Kidney epithelial cell (primary cell): ENCODE measurements around the gene F8. TPM values are rescaled to one million over a fixed set of nuclear protein-coding genes. Genes with fewer than 3 reads are reported as not detected.
A peak's percentile ranks its signal among the peaks of the same experiment; 100 is the strongest.

ENCODE experiments used
- DNase-seq: peaks from one replicate; pipeline ENCODE4 v3.0.0-alpha.2; 2010; ENCODE audit warnings: low read depth
- H3K27me3 ChIP-seq: 2 replicates; pipeline ENCODE4 v1.6.0; 2011; ENCODE audit warnings: low read length; ENCODE audit not compliant: control insufficient read depth, insufficient read depth
- H3K36me3 ChIP-seq: 2 replicates; pipeline ENCODE4 v1.5.1; 2011; ENCODE audit warnings: low read length; ENCODE audit not compliant: control insufficient read depth, insufficient read depth
- H3K4me3 ChIP-seq: 2 replicates; pipeline ENCODE4 v1.5.1; 2011; ENCODE audit warnings: low read depth, mild to moderate bottlenecking, control low read depth, low read length
- CTCF ChIP-seq: IDR thresholded peaks from 2 replicates; pipeline ENCODE4 v1.5.1; 2011; ENCODE audit warnings: mild to moderate bottlenecking, moderate library complexity, low read length, control low read depth, inconsistent platforms; ENCODE audit not compliant: insufficient read depth, poor library complexity, severe bottlenecking
- total RNA-seq: library from RNA; depleted of rRNA; stranded (reverse); fragments of >200 nt; gene quantifications from 2 replicates; pipeline ENCODE4 v1.2.3, GENCODE V29; 2015

The F8 gene
- total RNA-seq, 1 donor from 2014 or later: 3.3 TPM

- Histone ChIP-seq H3K27me3 (no peaks in the 10 kb centered on the region), H3K4me3 (peak overlapping the region; percentile 10), H3K36me3 (no peaks in the 10 kb centered on the region)
- no peak for DNase-seq
- no peak for TF ChIP-seq CTCF
These were observed 46.9 kb upstream of the F8 start for GRCh38 chrX:155069414-155069813.

DNA sequence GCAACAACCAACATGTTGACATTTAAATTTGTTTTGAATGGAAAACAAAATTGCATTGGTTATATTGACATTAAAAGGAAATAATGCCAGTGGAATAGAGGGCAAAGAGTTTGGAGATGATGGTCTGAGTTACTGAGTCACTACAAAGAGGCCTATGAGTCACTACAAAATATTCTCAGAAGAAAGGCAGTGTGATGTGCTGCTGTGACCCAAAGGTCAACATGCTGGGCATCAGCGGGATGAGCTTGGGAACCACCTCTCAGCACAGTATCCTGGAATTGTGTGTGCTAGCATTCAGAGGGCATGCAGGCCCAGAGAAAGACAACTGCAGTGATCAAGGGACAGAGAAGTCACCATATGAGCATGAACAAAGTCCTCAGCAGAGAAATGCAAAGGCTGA is 45.6 kb upstream of the F8 start:
- no peak overlapping the region for H3K4me3 ChIP-seq
- H3K36me3 ChIP-seq: no peaks in the 10 kb centered on the region
- DNase-seq: no peak
- H3K27me3 ChIP-seq: no peaks in the 10 kb centered on the region
- TF ChIP-seq CTCF: no peak

DNA sequence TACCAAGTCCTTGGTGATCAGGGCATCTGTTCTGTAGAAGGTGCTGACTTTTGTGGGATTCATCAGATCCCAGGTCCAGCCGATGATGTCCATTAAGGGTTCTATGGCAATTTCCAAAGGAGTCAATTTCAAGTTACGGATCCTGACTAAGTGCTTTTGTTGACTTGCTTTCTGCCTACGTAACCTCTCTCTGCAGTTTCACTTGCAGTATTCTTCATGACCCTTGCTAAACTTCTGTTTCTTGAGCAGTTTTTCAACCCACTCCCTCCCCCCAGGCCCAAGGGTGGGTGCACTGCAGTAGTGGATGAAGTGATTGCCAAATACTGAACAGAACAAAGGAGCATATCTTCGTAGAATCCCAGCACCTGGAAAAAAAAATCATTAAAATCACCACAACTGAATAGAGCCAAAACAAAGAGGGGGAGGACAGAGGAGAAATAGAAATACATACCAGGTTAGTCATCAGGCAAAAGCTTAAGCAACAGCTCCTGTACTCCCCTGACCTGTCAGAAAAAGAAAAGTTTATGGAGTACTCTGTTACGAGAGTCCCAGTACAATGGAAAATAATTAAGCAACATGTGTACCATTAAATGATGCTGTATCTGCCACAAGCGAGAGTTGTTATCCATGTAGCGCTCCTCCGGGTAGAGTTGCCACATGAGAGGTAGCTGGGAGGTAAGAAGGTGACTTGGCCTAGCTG is 42.7 kb upstream of the F8 start:
- H3K36me3 ChIP-seq: peaks cover 1% of the 10 kb centered on the region
- no peak for DNase-seq
- no peak overlapping the region for H3K4me3 ChIP-seq
- TF ChIP-seq CTCF: no peak
- no peaks in the 10 kb centered on the region for H3K27me3 ChIP-seq

GRCh38 chrX:155061760-155062159 is 39.2 kb upstream of the F8 start:
- H3K4me3 ChIP-seq: no peak overlapping the region
- no peak for DNase-seq
- peaks cover 1% of the 10 kb centered on the region for H3K36me3 ChIP-seq
- H3K27me3 ChIP-seq: no peaks in the 10 kb centered on the region
- no peak for TF ChIP-seq CTCF

DNA sequence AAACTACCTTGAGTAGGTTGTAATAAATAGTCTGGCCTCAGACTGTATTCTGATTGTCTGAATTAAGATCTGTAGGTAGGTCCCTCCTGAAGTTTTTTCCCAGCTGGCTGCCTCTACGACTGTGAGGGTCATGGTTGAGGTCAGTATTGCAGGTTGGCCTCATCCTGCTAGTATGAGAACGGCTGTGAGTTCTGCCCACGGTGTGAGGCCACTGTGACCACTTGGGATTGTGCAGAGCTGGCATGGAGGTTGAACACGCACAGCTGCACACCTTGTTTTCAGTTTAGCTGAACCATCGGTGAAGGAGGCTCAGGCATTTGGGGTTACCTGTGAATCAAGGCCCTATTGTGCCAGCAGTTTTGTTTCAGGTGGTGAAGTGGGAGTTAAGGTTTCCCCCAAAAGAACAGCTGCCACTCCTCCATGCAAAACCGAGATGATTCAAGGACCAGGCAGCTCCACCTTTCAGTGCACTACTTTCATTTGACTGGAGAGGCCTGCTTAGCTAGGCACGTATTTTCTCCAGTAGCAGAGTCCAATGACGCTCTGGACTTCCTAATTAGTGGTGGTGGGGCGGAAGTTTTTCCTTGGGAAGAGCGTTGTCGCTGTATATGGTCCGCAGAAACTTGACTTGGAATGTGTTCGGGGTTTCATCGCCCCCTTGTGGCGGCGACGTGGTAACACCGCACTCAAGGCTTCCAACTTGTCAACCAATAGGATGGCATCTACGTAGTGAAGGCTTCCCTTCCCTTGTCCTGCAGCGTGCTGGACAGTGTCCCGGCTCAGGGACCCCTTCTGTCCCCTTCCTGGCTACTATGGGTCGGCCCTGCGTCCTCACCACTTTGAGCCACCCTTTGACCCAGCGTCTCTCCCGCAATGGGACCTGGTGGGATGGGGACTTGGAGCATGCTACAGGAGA is 34.6 kb upstream of the F8 start:
- DNase-seq: no peak
- H3K36me3 ChIP-seq: peaks cover 1% of the 10 kb centered on the region
- no peak overlapping the region for H3K4me3 ChIP-seq
- H3K27me3 ChIP-seq: no peaks in the 10 kb centered on the region
- TF ChIP-seq CTCF: peak; percentile 59
